Adipocyte (in vitro differentiated cells): ENCODE data around the gene PARG.
"Not testable (repeated sequence)": the region's sequence is repeated elsewhere in the genome, so short reads cannot be mapped to it uniquely, and the experiment has no call there.

Source experiments
- DNase-seq: peaks from one replicate; pipeline ENCODE4 v3.0.0-alpha.2; 2015; ENCODE audit warnings: low read depth
- H3K27me3 ChIP-seq: replicated peaks from 2 replicates; pipeline ENCODE4 v1.7.0; 2013; ENCODE audit warnings: mild to moderate bottlenecking, low read length, moderate library complexity; ENCODE audit not compliant: control insufficient read depth, insufficient read depth
- H3K36me3 ChIP-seq: 2 replicates; pipeline ENCODE4 v1.7.0; 2013; ENCODE audit warnings: low read length, mild to moderate bottlenecking, moderate library complexity; ENCODE audit not compliant: control insufficient read depth, insufficient read depth, severe bottlenecking
- H3K4me1 ChIP-seq: 2 replicates; pipeline ENCODE4 v1.7.0; 2013; ENCODE audit warnings: mild to moderate bottlenecking, low read length, moderate library complexity; ENCODE audit not compliant: control insufficient read depth, insufficient read depth
- H3K4me3 ChIP-seq: 2 replicates; pipeline ENCODE4 v1.7.0; 2013; ENCODE audit warnings: mild to moderate bottlenecking, low read length, moderate library complexity
- H3K9ac ChIP-seq: 2 replicates; pipeline ENCODE4 v1.7.0; 2013; ENCODE audit warnings: mild to moderate bottlenecking, low read length, moderate library complexity
- H3K9me3 ChIP-seq: 2 replicates; pipeline ENCODE4 v1.7.0; 2013; ENCODE audit warnings: mild to moderate bottlenecking, low read length, moderate library complexity; ENCODE audit not compliant: control insufficient read depth

Gene PARG

GRCh38 chr10:49899999-49900398, 41.8 kb downstream of the PARG start:
- H3K36me3 ChIP-seq, H3K9me3 ChIP-seq, H3K27me3 ChIP-seq, H3K4me1 ChIP-seq, H3K9ac ChIP-seq, H3K4me3 ChIP-seq, DNase-seq: not testable (repeated sequence)

DNA sequence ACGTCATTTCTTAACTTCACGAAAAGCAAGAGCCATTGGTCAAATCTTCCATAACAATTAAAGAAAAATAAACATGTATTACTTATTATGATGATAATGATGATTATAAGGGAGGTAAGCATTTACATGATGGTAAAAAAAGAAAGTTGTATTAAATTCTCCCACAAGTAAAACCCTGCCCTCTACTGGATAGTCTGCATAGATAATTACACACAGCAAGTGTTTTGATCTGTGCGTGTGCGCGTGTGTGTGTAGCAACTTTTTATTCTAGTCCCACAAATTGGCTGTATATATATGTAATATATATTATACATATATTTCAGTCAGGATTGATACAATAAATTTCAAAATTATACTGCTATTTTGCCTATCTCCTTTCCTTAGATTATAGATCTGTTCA, 51.8 kb downstream of the PARG start:
- DNase-seq, H3K4me3 ChIP-seq, H3K9ac ChIP-seq, H3K9me3 ChIP-seq, H3K36me3 ChIP-seq, H3K4me1 ChIP-seq, H3K27me3 ChIP-seq: not testable (repeated sequence)

- not testable (repeated sequence) for H3K27me3 ChIP-seq, H3K9ac ChIP-seq, H3K4me1 ChIP-seq, H3K4me3 ChIP-seq, H3K9me3 ChIP-seq, H3K36me3 ChIP-seq, DNase-seq
Observed at GRCh38 chr10:49884739-49885331, 57.0 kb downstream of the PARG start.

DNA sequence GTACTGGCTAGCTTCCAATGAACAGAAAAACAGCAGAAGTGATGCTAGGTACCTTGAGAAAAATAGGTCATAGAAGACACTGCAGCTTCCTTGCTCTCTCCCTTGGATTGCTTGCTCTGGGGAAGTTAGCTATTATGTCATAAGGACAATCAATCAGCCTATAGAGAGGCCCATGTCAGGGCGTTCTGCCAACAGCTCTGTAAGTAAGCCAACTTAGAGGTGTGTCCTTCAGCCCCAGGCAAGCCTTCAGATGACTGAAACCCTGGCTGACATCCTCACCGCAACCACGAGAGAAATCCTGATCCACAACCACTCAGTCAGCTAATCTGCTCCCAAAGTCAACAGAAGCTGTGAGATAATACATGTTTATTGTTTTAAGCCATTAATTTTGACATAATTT, 58.0 kb downstream of the PARG start:
- not testable (repeated sequence) for H3K9ac ChIP-seq, H3K27me3 ChIP-seq, H3K4me3 ChIP-seq, H3K4me1 ChIP-seq, H3K36me3 ChIP-seq, DNase-seq, H3K9me3 ChIP-seq

- H3K27me3 ChIP-seq, H3K9ac ChIP-seq, H3K9me3 ChIP-seq, H3K36me3 ChIP-seq, H3K4me1 ChIP-seq, DNase-seq, H3K4me3 ChIP-seq: not testable (repeated sequence)
Observed at GRCh38 chr10:49882327-49882726, 59.5 kb downstream of the PARG start.

- H3K9ac ChIP-seq, H3K4me3 ChIP-seq, DNase-seq, H3K27me3 ChIP-seq, H3K36me3 ChIP-seq, H3K4me1 ChIP-seq, H3K9me3 ChIP-seq: not testable (repeated sequence)
Observed at GRCh38 chr10:49872740-49873139, 69.1 kb downstream of the PARG start.

GRCh38 chr10:49871462-49871861, 70.4 kb downstream of the PARG start:
- H3K4me3 ChIP-seq, H3K4me1 ChIP-seq, H3K9ac ChIP-seq, DNase-seq, H3K9me3 ChIP-seq, H3K27me3 ChIP-seq, H3K36me3 ChIP-seq: not testable (repeated sequence)

GRCh38 chr10:49859933-49860332, 81.9 kb downstream of the PARG start:
- not testable (repeated sequence) for H3K36me3 ChIP-seq, H3K4me1 ChIP-seq, H3K9ac ChIP-seq, H3K9me3 ChIP-seq, H3K27me3 ChIP-seq, H3K4me3 ChIP-seq, DNase-seq

GRCh38 chr10:49858697-49859382, 83.0 kb downstream of the PARG start:
- not testable (repeated sequence) for H3K9ac ChIP-seq, H3K27me3 ChIP-seq, H3K4me1 ChIP-seq, H3K4me3 ChIP-seq, DNase-seq, H3K36me3 ChIP-seq, H3K9me3 ChIP-seq

GRCh38 chr10:49849520-49849919, 92.3 kb downstream of the PARG start:
- H3K4me3 ChIP-seq, H3K27me3 ChIP-seq, H3K36me3 ChIP-seq, H3K9me3 ChIP-seq, H3K4me1 ChIP-seq, DNase-seq, H3K9ac ChIP-seq: not testable (repeated sequence)

DNA sequence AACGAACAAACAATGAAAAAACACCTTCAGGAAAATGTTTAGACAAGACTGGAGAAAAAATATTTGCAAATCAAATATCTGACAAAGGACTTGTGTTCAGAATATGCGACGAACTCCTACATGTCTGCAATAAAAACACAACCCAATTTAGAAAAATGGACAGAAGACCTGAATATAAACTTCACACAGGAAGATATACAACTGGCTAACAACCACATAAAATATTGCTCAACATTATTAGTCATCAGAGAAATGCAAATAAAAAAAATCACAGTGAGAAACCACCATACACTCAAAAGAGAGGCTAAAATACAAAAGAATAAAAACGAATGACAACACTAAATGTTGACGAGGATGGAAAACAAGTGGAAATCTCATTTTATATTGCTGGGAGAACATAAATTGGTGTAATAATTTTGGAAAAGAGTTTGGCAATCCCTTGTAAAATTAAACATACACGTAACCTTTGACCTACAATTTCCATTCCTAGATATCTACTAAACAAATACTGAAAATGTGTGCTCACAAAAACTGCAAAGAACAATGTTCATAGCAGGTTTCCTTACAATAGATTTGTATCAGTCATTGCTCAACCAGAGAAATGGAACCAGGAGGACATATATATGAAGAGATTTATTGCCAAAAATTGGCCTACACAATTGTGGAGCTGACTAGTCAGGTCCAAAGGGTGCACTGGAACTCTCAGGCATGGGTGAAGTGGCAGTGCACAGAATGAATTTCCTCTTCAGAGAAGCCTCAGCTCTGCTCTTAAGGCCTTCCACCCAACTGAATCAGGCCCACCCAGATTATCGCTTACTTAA, 96.8 kb downstream of the PARG start:
- Histone ChIP-seq H3K9ac (no peak overlapping the region), H3K27me3 (no peaks in the 10 kb centered on the region), H3K36me3 (peaks cover 30% of the 10 kb centered on the region), H3K4me3 (no peak overlapping the region), H3K4me1 (peaks cover 2% of the 10 kb centered on the region), H3K9me3 (no peaks in the 10 kb centered on the region)
- peak; percentile 67 for DNase-seq
